NT2/D1 (cell line): ENCODE data around the gene PTPRN2.
A peak's percentile ranks its signal among the peaks of the same experiment; 100 is the strongest.

Experiments
- DNase-seq: peaks from one replicate; pipeline ENCODE4 v3.0.0-alpha.2; 2011; ENCODE audit warnings: low read depth, low spot score
- H3K27me3 ChIP-seq: 2 replicates; pipeline ENCODE4 v1.6.0; 2011; ENCODE audit warnings: mild to moderate bottlenecking; ENCODE audit not compliant: insufficient read length, insufficient read depth
- H3K36me3 ChIP-seq: 2 replicates; pipeline ENCODE4 v1.6.1; 2011; ENCODE audit warnings: mild to moderate bottlenecking, low read length, mixed read lengths; ENCODE audit not compliant: insufficient read depth, insufficient read length
- H3K4me1 ChIP-seq: 2 replicates; pipeline ENCODE4 v1.5.1; 2011; ENCODE audit not compliant: insufficient read depth, insufficient read length
- H3K4me3 ChIP-seq: 2 replicates; pipeline ENCODE4 v1.5.1; 2011; ENCODE audit warnings: low read depth; ENCODE audit not compliant: insufficient read length
- H3K9ac ChIP-seq: 2 replicates; pipeline ENCODE4 v1.6.0; 2011; ENCODE audit warnings: low read depth; ENCODE audit not compliant: insufficient read length
- H3K9me3 ChIP-seq: 2 replicates; pipeline ENCODE4 v1.5.1; 2011; ENCODE audit warnings: mild to moderate bottlenecking, low read length; ENCODE audit not compliant: insufficient read depth
- SUZ12 ChIP-seq: IDR thresholded peaks from 2 replicates; pipeline ENCODE4 v1.6.1; 2011; ENCODE audit not compliant: insufficient read length, insufficient read depth; ENCODE audit errors: extremely low read depth
- YY1 ChIP-seq: IDR thresholded peaks from 2 replicates; pipeline ENCODE4 v1.6.1; 2011; ENCODE audit not compliant: insufficient read length, insufficient read depth
- ZNF274 ChIP-seq: IDR thresholded peaks from 2 replicates; pipeline ENCODE4 v1.6.1; 2011; ENCODE audit warnings: mild to moderate bottlenecking, low read depth, low read length

The PTPRN2 gene

GRCh38 chr7:157687845-157688532 is 899.6 kb downstream of the PTPRN2 start:
- no peaks in the 10 kb centered on the region for H3K36me3 ChIP-seq
- H3K9ac ChIP-seq, result no peak overlapping the region
- peaks cover 92% of the 10 kb centered on the region for H3K27me3 ChIP-seq
- H3K4me1 ChIP-seq, result peaks cover 7% of the 10 kb centered on the region
- no peaks in the 10 kb centered on the region for H3K9me3 ChIP-seq
- no peak for DNase-seq
- no peak for TF ChIP-seq YY1
- no peak for TF ChIP-seq ZNF274
- TF ChIP-seq SUZ12, result peak; percentile 6
- H3K4me3 ChIP-seq, result peak overlapping the region; percentile 26

- Histone ChIP-seq H3K9me3 (no peaks in the 10 kb centered on the region), H3K27me3 (peaks cover 93% of the 10 kb centered on the region), H3K9ac (no peak overlapping the region), H3K4me1 (peaks cover 7% of the 10 kb centered on the region), H3K4me3 (no peak overlapping the region), H3K36me3 (no peaks in the 10 kb centered on the region)
- DNase-seq, result no peak
- no peak for TF ChIP-seq SUZ12
- TF ChIP-seq ZNF274, result no peak
- no peak for TF ChIP-seq YY1
These were observed 900.5 kb downstream of the PTPRN2 start for GRCh38 chr7:157687158-157687557.

- no peak overlapping the region for H3K4me3 ChIP-seq
- H3K9me3 ChIP-seq, result no peaks in the 10 kb centered on the region
- TF ChIP-seq YY1 (no peak), SUZ12 (no peak), ZNF274 (no peak)
- peaks cover 93% of the 10 kb centered on the region for H3K27me3 ChIP-seq
- no peak overlapping the region for H3K9ac ChIP-seq
- H3K36me3 ChIP-seq, result no peaks in the 10 kb centered on the region
- DNase-seq, result no peak
- H3K4me1 ChIP-seq, result peaks cover 5% of the 10 kb centered on the region
These were observed 901.2 kb downstream of the PTPRN2 start for GRCh38 chr7:157686285-157686894.

GRCh38 chr7:157685430-157686284 is 902.0 kb downstream of the PTPRN2 start:
- Histone ChIP-seq H3K9me3 (no peaks in the 10 kb centered on the region), H3K4me3 (peak overlapping the region; percentile 21)

GRCh38 chr7:157684909-157685429 is 902.7 kb downstream of the PTPRN2 start:
- Histone ChIP-seq H3K4me3 (peak overlapping the region; percentile 22), H3K36me3 (no peaks in the 10 kb centered on the region), H3K9me3 (no peaks in the 10 kb centered on the region), H3K4me1 (peaks cover 3% of the 10 kb centered on the region), H3K27me3 (peaks cover 96% of the 10 kb centered on the region), H3K9ac (no peak overlapping the region)
- DNase-seq, result no peak
- TF ChIP-seq ZNF274, result no peak

More at GRCh38 chr7:157685430-157686284, 902.0 kb downstream of the PTPRN2 start:
- no peaks in the 10 kb centered on the region for H3K36me3 ChIP-seq
- H3K27me3 ChIP-seq, result peaks cover 97% of the 10 kb centered on the region
- no peak overlapping the region for H3K9ac ChIP-seq
- no peak for DNase-seq
- peaks cover 5% of the 10 kb centered on the region for H3K4me1 ChIP-seq
- TF ChIP-seq SUZ12 (peak; percentile 69), ZNF274 (no peak), YY1 (no peak)

GRCh38 chr7:157684157-157684908 is 903.3 kb downstream of the PTPRN2 start:
- Histone ChIP-seq H3K9me3 (no peaks in the 10 kb centered on the region), H3K9ac (peak overlapping the region; percentile 61), H3K4me1 (peaks cover 2% of the 10 kb centered on the region), H3K36me3 (no peaks in the 10 kb centered on the region), H3K4me3 (peak overlapping the region; percentile 22), H3K27me3 (peaks cover 95% of the 10 kb centered on the region)
- no peak for TF ChIP-seq ZNF274
- no peak for TF ChIP-seq SUZ12
- no peak for TF ChIP-seq YY1
- peak; percentile 79 for DNase-seq

GRCh38 chr7:157683747-157684156 is 903.9 kb downstream of the PTPRN2 start:
- peaks cover 2% of the 10 kb centered on the region for H3K4me1 ChIP-seq
- peaks cover 95% of the 10 kb centered on the region for H3K27me3 ChIP-seq
- no peaks in the 10 kb centered on the region for H3K9me3 ChIP-seq
- no peak for DNase-seq
- TF ChIP-seq SUZ12 (no peak), ZNF274 (no peak), YY1 (no peak)
- H3K9ac ChIP-seq, result peak overlapping the region; percentile 61
- H3K36me3 ChIP-seq, result no peaks in the 10 kb centered on the region
- H3K4me3 ChIP-seq, result peak overlapping the region; percentile 21
